Skin epidermis (tissue), 12 donors: ENCODE data around the gene MRM2.

Experiments
- H3K27ac ChIP-seq, 21 experiments: fragments of 200-600 bp; sonication (generic) in 11 of 21; one replicate each; pipeline ENCODE4 v1.5.0; 2020; ENCODE audit warnings: mild to moderate bottlenecking in 3 of 21, inconsistent platforms in 2 of 21, moderate library complexity in 2 of 21
- H3K4me3 ChIP-seq, 7 experiments: fragments of 200-600 bp; sonication (generic) in 2 of 7; one replicate each; pipeline ENCODE4 v1.5.0; 2020; ENCODE audit warnings: inconsistent platforms in 2 of 7, mild to moderate bottlenecking in 2 of 7, moderate library complexity in 1 of 7

The MRM2 gene

DNA sequence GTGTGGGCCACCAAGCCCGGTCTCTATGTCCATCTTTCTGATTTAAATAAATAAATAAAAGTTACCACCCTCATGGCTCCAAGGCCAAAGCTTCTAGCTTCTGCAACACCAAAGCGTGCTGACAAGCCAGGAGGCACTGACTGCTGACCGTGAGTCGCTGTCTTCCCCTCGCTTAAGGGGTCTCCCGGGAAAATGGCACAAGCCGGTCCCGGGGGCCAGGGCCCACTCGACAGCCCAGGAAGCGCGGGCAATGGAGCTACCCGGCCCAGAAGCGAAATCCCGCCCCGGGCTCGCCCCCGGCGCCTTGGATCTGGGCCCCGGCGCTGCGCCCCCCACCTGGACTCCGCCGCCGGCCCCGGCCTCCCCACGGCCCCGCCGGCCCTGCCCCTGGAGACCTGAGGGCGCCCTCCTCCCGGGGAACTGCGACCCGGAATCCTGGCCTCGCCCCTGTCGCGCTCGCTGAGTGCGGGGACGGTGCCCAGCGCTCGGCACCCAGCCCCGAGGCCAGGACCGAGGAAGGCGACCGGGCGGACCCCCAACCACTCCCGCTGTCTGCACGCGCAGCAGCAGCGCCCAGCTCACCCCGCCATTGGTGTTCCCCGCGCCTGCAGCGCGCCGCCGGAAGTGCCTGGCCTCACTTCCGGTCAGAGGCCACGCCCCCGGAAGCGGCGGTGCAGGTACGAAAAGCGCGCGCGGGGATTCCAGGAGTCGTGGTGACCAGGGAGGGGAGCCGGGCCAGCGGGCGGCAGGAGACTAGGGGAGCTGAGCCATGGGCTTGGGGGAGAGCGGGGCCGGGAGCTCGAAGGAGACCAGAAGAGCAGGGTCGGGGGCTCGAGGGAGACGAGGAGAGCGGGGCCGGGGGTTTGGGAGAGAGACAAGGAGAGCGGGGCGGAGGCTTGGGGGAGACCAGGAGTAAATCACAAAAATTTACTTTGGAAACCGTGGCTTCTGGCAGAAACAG is at the start of gene MRM2, which contains the start of gene NUDT1:
TSS of gene MRM2 (minus strand) at position 626 of the 961 bp plus-strand sequence. CDS start at position 590, 36 bp downstream.
TSS of gene NUDT1 (plus strand) at position 647 of the 961 bp plus-strand sequence. CDS start 2,349 bp downstream, outside the sequence.
- peak within 1 kb of the TSS in 20 of 21 experiments; percentile 64 to 94 (median 89) for H3K27ac ChIP-seq

GRCh38 chr7:2290877-2291276 is 48.9 kb upstream of the MRM2 start:
- no peak overlapping the region for H3K27ac ChIP-seq
- no peak overlapping the region for H3K4me3 ChIP-seq

More for the DNA sequence above, at the start of gene MRM2, which contains the start of gene NUDT1:
- H3K4me3 ChIP-seq: peak within 1 kb of the TSS; percentile 62 to 100 (median 94)

DNA sequence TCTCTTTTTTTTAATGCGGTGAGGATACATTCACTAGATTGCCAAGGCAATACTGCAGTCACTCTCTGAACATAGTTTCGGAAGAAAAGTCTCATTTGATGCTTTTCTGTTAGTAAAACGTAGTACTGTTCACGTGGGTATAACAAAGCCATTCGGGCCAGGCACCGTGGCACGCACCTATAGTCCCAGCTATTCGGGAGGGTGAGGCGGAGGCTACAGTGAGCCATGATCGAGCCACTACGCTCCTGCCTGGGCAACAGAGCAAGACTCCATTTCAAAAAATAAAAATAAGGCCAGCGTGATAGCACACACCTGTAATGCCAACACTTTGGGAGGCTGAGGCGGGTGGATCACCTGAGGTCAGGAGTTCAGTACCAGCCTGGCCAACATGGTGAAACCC is 47.6 kb upstream of the MRM2 start:
- Histone ChIP-seq H3K4me3 (no peak overlapping the region), H3K27ac (no peak overlapping the region)

- H3K4me3 ChIP-seq: no peak overlapping the region
- no peak overlapping the region for H3K27ac ChIP-seq
These were observed 47.1 kb upstream of the MRM2 start for GRCh38 chr7:2289111-2289586.

- H3K4me3 ChIP-seq: no peak overlapping the region
- H3K27ac ChIP-seq: no peak overlapping the region
These were observed 46.5 kb upstream of the MRM2 start for GRCh38 chr7:2288503-2288902.

GRCh38 chr7:2287745-2288144 is 45.7 kb upstream of the MRM2 start:
- Histone ChIP-seq H3K27ac (no peak overlapping the region), H3K4me3 (no peak overlapping the region)

GRCh38 chr7:2283074-2283473 is 41.1 kb upstream of the MRM2 start:
- Histone ChIP-seq H3K4me3 (no peak overlapping the region), H3K27ac (no peak overlapping the region)

DNA sequence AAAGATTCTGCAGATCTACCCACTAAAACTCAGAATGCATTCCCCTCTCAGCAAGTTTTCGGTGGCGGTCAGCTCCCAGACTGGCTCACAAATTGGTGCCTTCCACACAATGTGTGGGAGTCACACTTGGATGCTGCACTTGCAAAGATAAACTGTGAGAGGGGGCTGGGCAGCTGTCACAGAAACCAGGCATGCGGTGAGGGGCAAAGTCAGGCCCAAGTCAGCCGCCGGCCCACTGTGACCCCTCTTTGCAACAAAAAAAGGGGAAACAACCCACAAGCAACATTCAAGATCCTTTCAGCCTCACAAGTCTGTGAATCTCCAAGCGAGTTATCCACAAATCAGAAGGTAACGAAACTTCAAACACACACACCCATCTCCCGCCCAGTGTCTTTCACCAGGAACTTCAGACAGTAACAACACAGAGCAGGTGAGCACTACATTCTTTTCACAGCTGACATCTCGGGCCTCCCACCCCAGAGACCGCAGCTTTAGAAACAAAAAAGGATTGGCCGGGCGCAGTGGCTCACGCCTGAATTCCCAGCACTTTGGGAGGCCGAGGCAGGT is 40.3 kb upstream of the MRM2 start:
- Histone ChIP-seq H3K4me3 (no peak overlapping the region), H3K27ac (peak overlapping the region in 5 of 21 experiments; percentile 6 to 44 (median 17))

GRCh38 chr7:2281541-2281940 is 39.5 kb upstream of the MRM2 start:
- Histone ChIP-seq H3K27ac (peak overlapping the region in 7 of 21 experiments; percentile 6 to 44 (median 22)), H3K4me3 (no peak overlapping the region)

DNA sequence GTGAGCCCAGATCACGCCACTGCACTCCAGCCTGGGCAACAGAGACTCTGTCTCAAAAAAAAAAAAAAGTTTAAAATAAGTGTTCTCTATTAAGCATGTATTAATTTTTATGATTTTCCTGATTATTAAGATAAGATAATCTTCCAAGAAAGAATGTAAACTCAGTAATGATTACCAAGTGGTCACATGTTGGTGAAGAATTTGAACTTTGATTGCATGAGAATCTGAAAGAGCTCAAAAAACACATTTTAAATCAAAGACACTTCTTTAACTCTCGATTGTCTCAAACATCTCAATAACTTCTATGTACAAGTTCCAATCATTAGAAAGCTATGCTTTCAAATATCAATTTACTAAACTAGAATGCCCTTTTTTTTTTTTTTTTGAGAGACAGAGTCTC is 38.4 kb upstream of the MRM2 start:
- Histone ChIP-seq H3K4me3 (no peak overlapping the region), H3K27ac (no peak overlapping the region)

DNA sequence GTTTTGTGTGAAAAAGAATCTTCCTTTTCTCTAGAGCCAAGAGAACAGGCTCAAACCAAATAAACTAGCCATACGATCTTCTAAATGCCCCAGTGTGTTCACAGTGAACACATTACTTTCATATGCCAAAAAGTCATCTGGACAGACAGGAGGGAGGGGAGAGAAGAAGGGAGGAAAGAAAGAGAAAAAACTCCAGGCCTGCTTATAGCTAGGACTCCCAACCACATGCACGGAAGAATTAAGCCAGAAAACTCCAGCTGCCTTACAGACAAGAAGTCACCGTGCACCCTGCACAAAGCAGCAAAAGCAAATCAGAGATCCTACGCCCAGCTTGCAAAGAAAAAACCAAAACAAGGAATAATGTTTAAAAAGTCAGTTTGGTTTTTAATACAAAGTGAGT is 37.9 kb upstream of the MRM2 start:
- H3K4me3 ChIP-seq: no peak overlapping the region
- no peak overlapping the region for H3K27ac ChIP-seq

DNA sequence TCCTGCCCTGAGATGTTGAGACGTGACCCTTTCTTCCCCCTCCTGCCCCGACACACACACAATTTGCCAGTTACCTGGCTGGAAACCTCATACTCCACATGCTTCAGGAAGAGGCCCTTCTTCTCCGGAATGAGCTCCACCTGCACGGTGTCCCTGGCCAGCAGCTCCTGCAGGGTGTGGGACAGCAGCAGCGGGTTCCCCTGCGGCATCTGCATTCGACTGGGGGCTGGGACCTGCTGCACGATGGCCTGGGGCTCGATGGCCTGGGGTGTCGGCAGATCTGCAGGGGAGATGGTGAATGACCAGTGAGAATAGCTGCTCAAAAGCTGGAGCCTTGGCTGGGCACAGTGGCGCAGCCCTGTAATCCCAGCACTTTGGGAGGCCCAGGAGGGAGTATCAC is 36.0 kb upstream of the MRM2 start:
- H3K4me3 ChIP-seq: no peak overlapping the region
- H3K27ac ChIP-seq: no peak overlapping the region

DNA sequence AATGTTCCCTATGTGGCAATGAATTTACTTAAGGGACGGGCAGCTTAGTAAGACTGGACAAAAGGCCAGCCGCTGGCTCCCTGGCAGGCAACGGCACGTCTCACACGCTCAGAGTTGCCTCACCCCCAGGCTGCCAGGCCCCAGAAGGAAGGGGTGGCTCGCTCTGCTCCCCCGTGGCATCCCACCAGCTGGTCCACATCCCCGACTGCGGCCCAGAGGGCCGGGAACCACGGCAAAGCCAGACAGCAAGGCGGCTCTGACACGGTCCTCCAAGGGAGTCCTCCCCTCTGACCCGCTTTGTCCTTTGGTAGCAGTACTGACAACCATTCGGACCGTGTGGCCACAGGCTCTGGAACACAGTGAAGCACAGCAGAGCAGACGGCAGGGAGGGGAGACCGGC is 34.1 kb upstream of the MRM2 start:
- Histone ChIP-seq H3K4me3 (no peak overlapping the region), H3K27ac (no peak overlapping the region)

GRCh38 chr7:2275101-2275500 is 33.1 kb upstream of the MRM2 start:
- H3K4me3 ChIP-seq: no peak overlapping the region

GRCh38 chr7:2274666-2275065 is 32.7 kb upstream of the MRM2 start:
- H3K27ac ChIP-seq: no peak overlapping the region
- H3K4me3 ChIP-seq: no peak overlapping the region

More at GRCh38 chr7:2275101-2275500, 33.1 kb upstream of the MRM2 start:
- H3K27ac ChIP-seq: no peak overlapping the region

DNA sequence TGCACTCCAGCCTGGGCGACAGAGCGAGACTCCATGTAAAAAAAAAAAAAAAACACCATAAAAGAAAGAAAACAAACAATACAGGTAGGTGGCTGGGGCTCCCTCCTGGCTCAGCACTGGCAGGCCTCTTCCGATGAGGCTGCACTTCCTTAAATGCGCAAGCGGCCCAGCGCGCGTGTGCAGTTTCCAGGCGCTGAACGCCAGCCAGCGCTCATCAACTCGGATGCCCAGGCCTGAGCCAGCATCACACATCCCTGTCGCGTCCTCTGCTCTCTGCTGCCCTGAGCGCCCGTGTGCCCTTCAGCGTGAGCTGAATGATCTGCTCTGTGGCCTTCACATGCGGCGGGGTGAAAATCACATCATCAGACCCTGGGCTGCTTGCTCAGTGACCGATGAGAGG is 31.9 kb upstream of the MRM2 start:
- H3K4me3 ChIP-seq: no peak overlapping the region

GRCh38 chr7:2272031-2272430 is 30.0 kb upstream of the MRM2 start:
- Histone ChIP-seq H3K4me3 (no peak overlapping the region), H3K27ac (no peak overlapping the region)

More for the DNA sequence above, 31.9 kb upstream of the MRM2 start:
- no peak overlapping the region for H3K27ac ChIP-seq

GRCh38 chr7:2271273-2272026 is 29.4 kb upstream of the MRM2 start:
- no peak overlapping the region for H3K27ac ChIP-seq
- no peak overlapping the region for H3K4me3 ChIP-seq

- Histone ChIP-seq H3K4me3 (no peak overlapping the region), H3K27ac (peak overlapping the region in 2 of 21 experiments; percentile 17 to 49)
These were observed 28.5 kb upstream of the MRM2 start for GRCh38 chr7:2270495-2270894.

DNA sequence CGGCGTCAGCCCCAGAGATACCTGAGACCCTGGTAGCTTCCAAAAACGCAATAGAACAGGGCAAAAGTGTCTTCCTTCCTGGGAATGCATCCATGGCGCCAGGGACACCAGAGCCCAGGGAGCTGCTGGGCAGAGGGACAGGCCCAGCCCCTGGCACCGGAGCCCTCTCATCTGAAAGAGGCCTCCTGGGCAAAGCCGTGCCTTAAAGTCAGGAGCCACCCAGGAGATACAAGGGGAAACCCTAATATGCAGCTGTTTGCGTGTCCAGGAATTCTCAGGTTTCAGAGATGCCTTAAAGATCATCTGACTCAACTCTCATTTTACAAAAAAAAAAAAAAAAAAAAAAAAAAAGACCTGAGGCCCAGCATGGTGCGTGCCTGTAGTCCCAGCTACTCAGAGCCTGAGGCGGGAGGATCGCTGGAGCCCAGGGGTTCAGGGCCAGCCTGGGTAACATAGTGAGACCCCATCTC is 28.0 kb upstream of the MRM2 start:
- Histone ChIP-seq H3K4me3 (no peak overlapping the region), H3K27ac (peak overlapping the region in 12 of 21 experiments; percentile 4 to 75 (median 28))
